Measurements from ENCODE around the gene SPINK2. TPM values are rescaled to one million over a fixed set of nuclear protein-coding genes. Genes with fewer than 3 reads are reported as not detected.

Gene SPINK2
- total RNA-seq, 2 experiments from 2014 or later = 5.0 to 7.9 TPM

GRCh38 chr4:56790691-56791091 lies 30.8 kb downstream of the SPINK2 start:
- ChIA-PET POLR2A (no interaction called here), CTCF (interaction anchor here (0.6 to 1.3 kb wide), 4 partner anchors 14 to 49 kb away, joined by 3 to 4 read pairs (median 3); no protein-coding TSS in a partner anchor)
- no peaks in the 10 kb centered on the region for H3K9me3 Mint-ChIP-seq
- no peaks in the 10 kb centered on the region for H3K36me3 Mint-ChIP-seq (ENCODE audit: low read depth)
- H3K27me3 Mint-ChIP-seq = no peaks in the 10 kb centered on the region
- H3K4me3 Mint-ChIP-seq = no peak overlapping the region
- H3K4me1 Mint-ChIP-seq = no peaks in the 10 kb centered on the region
- no peak for DNase-seq
- no peak overlapping the region for H3K27ac Mint-ChIP-seq

DNA sequence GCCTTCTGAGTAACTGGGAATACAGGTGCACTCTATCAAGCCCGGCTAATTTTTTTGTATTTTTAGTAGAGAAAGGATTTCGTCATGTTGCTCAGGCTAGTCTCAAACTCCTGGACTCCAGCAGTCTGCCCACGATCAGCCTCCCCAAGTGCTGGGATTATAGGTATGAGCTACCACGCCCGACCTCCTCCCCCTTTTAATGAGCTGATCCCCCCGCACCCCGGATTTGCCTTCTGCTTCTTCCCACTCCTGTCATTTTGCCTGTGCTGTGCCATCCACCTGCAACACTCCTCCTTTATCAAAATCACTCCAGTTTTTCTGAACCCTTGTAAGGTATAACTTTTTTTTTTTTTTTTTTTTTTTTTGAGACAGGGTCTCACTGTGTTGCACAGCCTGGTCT lies 33.4 kb downstream of the SPINK2 start:
- Mint-ChIP-seq H3K27ac (no peak overlapping the region), H3K4me1 (no peaks in the 10 kb centered on the region), H3K27me3 (peaks cover 2% of the 10 kb centered on the region), H3K9me3 (no peaks in the 10 kb centered on the region), H3K4me3 (no peak overlapping the region), H3K36me3 (ENCODE audit: low read depth) (no peaks in the 10 kb centered on the region)
- CTCF ChIA-PET = interaction anchor here (1.0 kb wide), 1 partner anchor 12 kb away, joined by 3 read pairs; no protein-coding TSS in a partner anchor
- POLR2A ChIA-PET = no interaction called here
- DNase-seq = no peak

- peaks cover 2% of the 10 kb centered on the region for H3K27me3 Mint-ChIP-seq
- POLR2A ChIA-PET = no interaction called here
- no peaks in the 10 kb centered on the region for H3K4me1 Mint-ChIP-seq
Observed at GRCh38 chr4:56787380-56787779, 34.1 kb downstream of the SPINK2 start.

DNA sequence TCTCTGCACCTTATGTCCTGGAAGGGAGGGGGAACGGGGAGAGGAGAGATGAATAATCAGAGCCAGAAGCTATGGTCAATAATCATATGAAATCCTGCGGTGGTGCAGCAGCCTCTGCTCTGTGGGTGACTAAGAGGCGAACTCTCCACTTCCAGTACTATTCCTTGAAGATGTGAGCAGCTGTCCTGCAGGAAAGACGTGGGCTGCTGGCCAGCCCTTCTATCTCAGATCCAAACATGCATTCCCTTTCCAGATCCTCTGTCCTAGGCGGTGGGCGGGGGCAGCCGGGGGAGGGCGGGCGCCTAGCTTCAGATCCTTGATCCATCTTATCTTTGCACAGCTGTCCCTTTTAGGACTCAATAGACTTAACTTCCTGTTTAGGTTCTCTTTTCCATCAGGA lies 34.5 kb downstream of the SPINK2 start:
- H3K27ac Mint-ChIP-seq = no peak overlapping the region
- ChIA-PET POLR2A (no interaction called here), CTCF (interaction anchor here (1.0 kb wide), 1 partner anchor 13 kb away, joined by 3 read pairs; no protein-coding TSS in a partner anchor)
- no peak for DNase-seq
- H3K9me3 Mint-ChIP-seq = no peaks in the 10 kb centered on the region
- peaks cover 2% of the 10 kb centered on the region for H3K27me3 Mint-ChIP-seq
- no peaks in the 10 kb centered on the region for H3K4me1 Mint-ChIP-seq
- H3K36me3 Mint-ChIP-seq (ENCODE audit: low read depth) = no peaks in the 10 kb centered on the region
- no peak overlapping the region for H3K4me3 Mint-ChIP-seq

More at GRCh38 chr4:56787380-56787779, 34.1 kb downstream of the SPINK2 start:
- H3K27ac Mint-ChIP-seq = no peak overlapping the region
- no peak for DNase-seq
- no peaks in the 10 kb centered on the region for H3K9me3 Mint-ChIP-seq
- no peak overlapping the region for H3K4me3 Mint-ChIP-seq
- no peaks in the 10 kb centered on the region for H3K36me3 Mint-ChIP-seq (ENCODE audit: low read depth)
- CTCF ChIA-PET = interaction anchor here (1.0 kb wide), 1 partner anchor 12 kb away, joined by 3 read pairs; no protein-coding TSS in a partner anchor

DNA sequence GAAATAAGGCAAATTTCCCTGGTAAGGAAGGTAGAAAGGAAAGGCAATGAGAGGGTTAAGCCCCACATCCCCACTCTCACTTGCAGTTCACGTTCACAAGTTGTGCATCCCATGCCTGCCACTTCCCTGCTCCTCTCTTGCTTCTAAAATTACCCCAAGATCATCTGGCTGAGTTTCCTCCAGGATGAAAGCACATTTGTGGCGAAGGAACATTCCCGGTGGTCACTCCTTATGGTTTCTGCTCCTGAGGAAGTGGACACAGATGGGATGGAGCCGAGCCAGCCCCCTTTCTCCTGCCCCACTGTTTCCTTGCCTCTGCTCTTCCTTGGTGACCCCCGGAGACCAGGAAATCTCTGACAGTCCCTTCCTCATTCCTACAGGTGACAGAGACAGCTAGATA lies 37.5 kb downstream of the SPINK2 start:
- Mint-ChIP-seq H3K27me3 (peaks cover 2% of the 10 kb centered on the region), H3K36me3 (ENCODE audit: low read depth) (no peaks in the 10 kb centered on the region), H3K4me3 (no peak overlapping the region), H3K9me3 (no peaks in the 10 kb centered on the region), H3K27ac (no peak overlapping the region), H3K4me1 (no peaks in the 10 kb centered on the region)
- ChIA-PET CTCF (no interaction called here), POLR2A (interaction anchor here (0.7 kb wide), 1 partner anchor 343 kb away, joined by 4 read pairs; no protein-coding TSS in a partner anchor)
- DNase-seq = no peak

GRCh38 chr4:56782019-56782418 lies 39.5 kb downstream of the SPINK2 start:
- Mint-ChIP-seq H3K27ac (no peak overlapping the region), H3K27me3 (peaks cover 2% of the 10 kb centered on the region), H3K4me1 (no peaks in the 10 kb centered on the region), H3K9me3 (no peaks in the 10 kb centered on the region), H3K36me3 (ENCODE audit: low read depth) (no peaks in the 10 kb centered on the region), H3K4me3 (no peak overlapping the region)
- ChIA-PET POLR2A (no interaction called here), CTCF (interaction anchor here (1.0 kb wide), 1 partner anchor 18 kb away, joined by 3 read pairs; no protein-coding TSS in a partner anchor)
- DNase-seq = no peak

- DNase-seq = no peak
- ChIA-PET CTCF (interaction anchor here (0.5 to 0.7 kb wide), 2 partner anchors 18 to 88 kb away, joined by 3 read pairs; no protein-coding TSS in a partner anchor), POLR2A (no interaction called here)
- peaks cover 2% of the 10 kb centered on the region for H3K4me1 Mint-ChIP-seq
- no peaks in the 10 kb centered on the region for H3K9me3 Mint-ChIP-seq
- H3K36me3 Mint-ChIP-seq (ENCODE audit: low read depth) = no peaks in the 10 kb centered on the region
- H3K27me3 Mint-ChIP-seq = no peaks in the 10 kb centered on the region
- H3K4me3 Mint-ChIP-seq = no peak overlapping the region
- no peak overlapping the region for H3K27ac Mint-ChIP-seq
Observed at GRCh38 chr4:56773346-56773745, 48.2 kb downstream of the SPINK2 start.

- Mint-ChIP-seq H3K4me1 (peaks cover 6% of the 10 kb centered on the region), H3K4me3 (no peak overlapping the region)
- POLR2A ChIA-PET = no interaction called here
Observed at GRCh38 chr4:56772134-56772533, 49.4 kb downstream of the SPINK2 start.

GRCh38 chr4:56768763-56769162 lies 52.7 kb downstream of the SPINK2 start:
- Mint-ChIP-seq H3K4me3 (no peak overlapping the region), H3K9me3 (no peaks in the 10 kb centered on the region), H3K27me3 (no peaks in the 10 kb centered on the region), H3K27ac (no peak overlapping the region), H3K36me3 (ENCODE audit: low read depth) (no peaks in the 10 kb centered on the region), H3K4me1 (peaks cover 10% of the 10 kb centered on the region)
- ChIA-PET CTCF (interaction anchor here (0.7 to 1.1 kb wide), 2 partner anchors 12 to 153 kb away, joined by 3 to 7 read pairs; no protein-coding TSS in a partner anchor), POLR2A (no interaction called here)
- DNase-seq = no peak

More at GRCh38 chr4:56772134-56772533, 49.4 kb downstream of the SPINK2 start:
- no peaks in the 10 kb centered on the region for H3K36me3 Mint-ChIP-seq (ENCODE audit: low read depth)
- DNase-seq = no peak
- H3K9me3 Mint-ChIP-seq = no peaks in the 10 kb centered on the region
- CTCF ChIA-PET = interaction anchor here (1.1 to 1.2 kb wide), 2 partner anchors 10 to 18 kb away, joined by 3 read pairs; no protein-coding TSS in a partner anchor
- H3K27ac Mint-ChIP-seq = no peak overlapping the region
- H3K27me3 Mint-ChIP-seq = no peaks in the 10 kb centered on the region

DNA sequence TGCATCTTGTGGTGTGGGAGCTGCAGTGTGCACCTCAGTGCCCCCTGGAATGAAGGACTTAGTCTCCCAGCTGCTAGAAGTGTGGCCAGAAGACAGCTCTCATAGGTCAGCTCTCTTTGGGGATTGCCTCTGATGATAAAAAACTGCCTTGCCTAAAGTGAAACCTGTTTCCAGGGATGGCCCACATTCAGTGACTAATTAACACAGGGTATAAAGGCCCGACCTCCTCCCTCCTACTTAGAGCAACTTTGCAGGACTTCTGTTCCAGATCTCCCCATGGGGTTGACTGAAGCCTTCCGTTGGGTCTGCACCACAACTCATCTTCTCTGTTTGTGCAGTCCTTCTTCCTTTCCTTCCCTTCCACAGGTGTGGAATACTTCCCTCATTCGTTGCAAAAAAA lies 53.2 kb downstream of the SPINK2 start:
- peaks cover 10% of the 10 kb centered on the region for H3K4me1 Mint-ChIP-seq
- H3K4me3 Mint-ChIP-seq = no peak overlapping the region
- H3K27me3 Mint-ChIP-seq = no peaks in the 10 kb centered on the region
- ChIA-PET POLR2A (no interaction called here), CTCF (interaction anchor here (0.7 to 1.1 kb wide), 2 partner anchors 12 to 153 kb away, joined by 3 to 7 read pairs; no protein-coding TSS in a partner anchor)
- no peaks in the 10 kb centered on the region for H3K9me3 Mint-ChIP-seq
- H3K36me3 Mint-ChIP-seq (ENCODE audit: low read depth) = no peaks in the 10 kb centered on the region
- DNase-seq = no peak
- H3K27ac Mint-ChIP-seq = no peak overlapping the region

- POLR2A ChIA-PET = no interaction called here
- CTCF ChIA-PET = interaction anchor here (0.9 to 1.3 kb wide), 3 partner anchors 9 to 109 kb away, joined by 3 to 7 read pairs (median 5); no protein-coding TSS in a partner anchor
- no peak overlapping the region for H3K4me3 Mint-ChIP-seq
- H3K27ac Mint-ChIP-seq = no peak overlapping the region
- H3K36me3 Mint-ChIP-seq (ENCODE audit: low read depth) = no peaks in the 10 kb centered on the region
- no peaks in the 10 kb centered on the region for H3K9me3 Mint-ChIP-seq
- peaks cover 17% of the 10 kb centered on the region for H3K4me1 Mint-ChIP-seq
- DNase-seq = no peak
- no peaks in the 10 kb centered on the region for H3K27me3 Mint-ChIP-seq
Observed at GRCh38 chr4:56767567-56767966, 53.9 kb downstream of the SPINK2 start.

- Mint-ChIP-seq H3K27me3 (no peaks in the 10 kb centered on the region), H3K4me1 (peaks cover 32% of the 10 kb centered on the region), H3K4me3 (no peak overlapping the region), H3K27ac (no peak overlapping the region), H3K36me3 (ENCODE audit: low read depth) (no peaks in the 10 kb centered on the region), H3K9me3 (no peaks in the 10 kb centered on the region)
- CTCF ChIA-PET = no interaction called here
- no peak for DNase-seq
- POLR2A ChIA-PET = no interaction called here
Observed at GRCh38 chr4:56764775-56765174, 56.7 kb downstream of the SPINK2 start.

DNA sequence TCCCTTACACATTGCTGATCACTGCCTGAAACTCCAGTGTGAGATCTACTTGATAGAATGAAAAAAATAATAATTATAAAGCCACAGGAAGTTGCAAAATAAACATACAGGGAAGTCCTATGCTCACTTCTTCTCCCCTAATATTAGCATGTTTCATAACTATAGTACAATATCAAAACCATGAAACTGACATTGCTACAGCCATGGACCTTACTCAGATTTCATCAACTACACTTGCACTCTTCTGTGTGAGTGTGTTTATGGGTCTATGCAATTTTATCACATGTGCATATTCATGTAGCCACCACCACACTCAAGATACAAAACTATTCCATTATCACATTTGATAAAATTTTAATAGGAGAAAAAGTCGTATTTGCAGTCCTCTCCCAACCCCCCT lies 57.3 kb downstream of the SPINK2 start:
- Mint-ChIP-seq H3K36me3 (ENCODE audit: low read depth) (peaks cover 1% of the 10 kb centered on the region), H3K27me3 (no peaks in the 10 kb centered on the region), H3K9me3 (no peaks in the 10 kb centered on the region), H3K4me3 (no peak overlapping the region), H3K4me1 (peaks cover 37% of the 10 kb centered on the region), H3K27ac (no peak overlapping the region)
- CTCF ChIA-PET = interaction anchor here (0.6 to 2.0 kb wide), 2 partner anchors 10 to 15 kb away, joined by 3 to 10 read pairs; no protein-coding TSS in a partner anchor
- no peak for DNase-seq
- POLR2A ChIA-PET = no interaction called here
